ENCODE results near the gene BPHL. TPM values are rescaled to one million over a fixed set of nuclear protein-coding genes. Genes with fewer than 3 reads are reported as not detected.
A peak's percentile ranks its signal among the peaks of the same experiment; 100 is the strongest.

The BPHL gene
- polyA plus RNA-seq, 2 of the 4 experiments (the other 2 are of a cell fraction): 16.5 to 25.5 TPM

- CTCF ChIA-PET: interaction anchor here (0.7 to 1.2 kb wide), 2 partner anchors 10 to 14 kb away, joined by 3 read pairs; no protein-coding TSS in a partner anchor
- Histone ChIP-seq H3K9me3 (no peaks in the 10 kb centered on the region), H3K4me2 (peak overlapping the region; percentile 41; the same call in 2 of the 3 replicates), H3K4me1 (peaks cover 28% of the 10 kb centered on the region), H3K27ac (no peak overlapping the region), H3K4me3 (no peak overlapping the region)
- no peak for DNase-seq (ENCODE audit: low read depth in 1 of 2, low spot score in 1 of 2)
- no peak for ATAC-seq
- POLR2A ChIA-PET: no interaction called here
- no peak for FAIRE-seq
- WGBS (ENCODE audit: missing lambda C conversion rate): 60% methylated on average over 13 of the region's 13 CpGs
- TF ChIP-seq CBX8 (IDR thresholded peaks at IDR 0.05) (no peak), CHD2 (IDR thresholded peaks at IDR 0.05; ENCODE audit: low read length, partially characterized antibody) (no peak), MAZ (IDR thresholded peaks at IDR 0.05; ENCODE audit: borderline replicate concordance, low read depth, low read length) (no peak), EHF (CRISPR knock-in tag; IDR thresholded peaks at IDR 0.05) (no peak), NR3C1 (IDR thresholded peaks at IDR 0.05) (no peak), REST (IDR thresholded peaks at IDR 0.05) (no peak), HOXB13 (CRISPR knock-in tag; IDR thresholded peaks at IDR 0.05; ENCODE audit: low read depth) (no peak), JUNB (IDR thresholded peaks at IDR 0.05) (no peak), HEYL (CRISPR knock-in tag; IDR thresholded peaks at IDR 0.05) (no peak), MYC (IDR thresholded peaks at IDR 0.05; ENCODE audit: borderline replicate concordance, low read length) (no peak), NFE2L2 (conservative IDR thresholded peaks at IDR 0.05; ENCODE audit: low read length) (no peak), ZC3H11A (IDR thresholded peaks at IDR 0.05) (no peak), ZSCAN20 (CRISPR knock-in tag; IDR thresholded peaks at IDR 0.05) (no peak), ZFP36 (IDR thresholded peaks at IDR 0.05; ENCODE audit: borderline replicate concordance, partially characterized antibody) (no peak), FOSB (CRISPR knock-in tag; IDR thresholded peaks at IDR 0.05) (no peak), HDAC2 (IDR thresholded peaks at IDR 0.05) (no peak), CTCF (IDR thresholded peaks at IDR 0.05) (no peak), EHMT2 (IDR thresholded peaks at IDR 0.05; ENCODE audit: low read depth) (no peak), MAFK (IDR thresholded peaks at IDR 0.05; ENCODE audit: partially characterized antibody) (no peak), NPAS2 (CRISPR knock-in tag; IDR thresholded peaks at IDR 0.05; ENCODE audit: borderline replicate concordance) (no peak)
Observed at GRCh38 chr6:3135668-3136291, 17.3 kb downstream of the BPHL start.

- H3K9me3 ChIP-seq: no peaks in the 10 kb centered on the region
- TF ChIP-seq ZSCAN20 (CRISPR knock-in tag; IDR thresholded peaks at IDR 0.05) (no peak), ZNF302 (CRISPR knock-in tag; IDR thresholded peaks at IDR 0.05) (no peak), JUNB (IDR thresholded peaks at IDR 0.05) (no peak), PHF8 (IDR thresholded peaks at IDR 0.05; ENCODE audit: borderline replicate concordance, low read depth) (no peak), TP53 (CRISPR knock-in tag; IDR thresholded peaks at IDR 0.05) (no peak), EP300 (IDR thresholded peaks at IDR 0.05) (no peak)
- 77% methylated on average over 8 of the region's 8 CpGs for WGBS (ENCODE audit: missing lambda C conversion rate)
- no peak overlapping the region for H3K4me3 ChIP-seq
- no peak overlapping the region for H3K27ac ChIP-seq
- CTCF ChIA-PET: interaction anchor here (0.7 to 1.2 kb wide), 2 partner anchors 13 to 73 kb away, joined by 3 to 5 read pairs; no protein-coding TSS in a partner anchor
- POLR2A ChIA-PET: no interaction called here
- peaks cover 28% of the 10 kb centered on the region for H3K4me1 ChIP-seq
- no peak for DNase-seq (ENCODE audit: low read depth in 1 of 2, low spot score in 1 of 2)
- ATAC-seq: no peak
- no peak overlapping the region for H3K4me2 ChIP-seq
- no peak for FAIRE-seq
Observed at GRCh38 chr6:3136292-3137011, 17.9 kb downstream of the BPHL start.

Data from A549 (cell line).